ENCODE results near the gene NQO2.
"Not testable (repeated sequence)": the region's sequence is repeated elsewhere in the genome, so short reads cannot be mapped to it uniquely, and the experiment has no call there.

The NQO2 gene

GRCh38 chr6:2989332-2990247 is 10.1 kb upstream of the NQO2 start:
- peak; percentile 50 to 57 for DNase-seq (ENCODE audit: low read depth in 2 of 2, low spot score in 1 of 2)

GRCh38 chr6:2990248-2990931 is 9.3 kb upstream of the NQO2 start:
- no peak for DNase-seq (ENCODE audit: low read depth in 2 of 2, low spot score in 1 of 2)

GRCh38 chr6:2990932-2991506 is 8.7 kb upstream of the NQO2 start:
- no peak for DNase-seq (ENCODE audit: low read depth in 2 of 2, low spot score in 1 of 2)

- no peak for DNase-seq (ENCODE audit: low read depth in 2 of 2, low spot score in 1 of 2)
Observed at GRCh38 chr6:2992330-2992979, 7.2 kb upstream of the NQO2 start.

GRCh38 chr6:2993755-2994317 is 5.9 kb upstream of the NQO2 start:
- no peak for DNase-seq (ENCODE audit: low read depth in 2 of 2, low spot score in 1 of 2)

- DNase-seq (ENCODE audit: low read depth in 2 of 2, low spot score in 1 of 2) = not testable (repeated sequence)
Observed at GRCh38 chr6:2998249-2998997, 1.3 kb upstream of the NQO2 start.

- no peak for DNase-seq (ENCODE audit: low read depth in 2 of 2, low spot score in 1 of 2)
Observed at GRCh38 chr6:2998998-2999617, 586 bp upstream of the NQO2 start.

- DNase-seq (ENCODE audit: low read depth in 2 of 2, low spot score in 1 of 2) = no peak
Observed at GRCh38 chr6:3001146-3001772, 1.6 kb downstream of the NQO2 start.

GRCh38 chr6:3001773-3002293 is 2.1 kb downstream of the NQO2 start:
- DNase-seq (ENCODE audit: low read depth in 2 of 2, low spot score in 1 of 2) = no peak

- DNase-seq (ENCODE audit: low read depth in 2 of 2, low spot score in 1 of 2) = not testable (repeated sequence)
Observed at GRCh38 chr6:3003226-3003625, 3.5 kb downstream of the NQO2 start.

GRCh38 chr6:3005077-3005476 is 5.4 kb downstream of the NQO2 start:
- no peak for DNase-seq (ENCODE audit: low read depth in 2 of 2, low spot score in 1 of 2)

- no peak for DNase-seq (ENCODE audit: low read depth in 2 of 2, low spot score in 1 of 2)
Observed at GRCh38 chr6:3005874-3006273, 6.2 kb downstream of the NQO2 start.

GRCh38 chr6:3006476-3006875 is 6.8 kb downstream of the NQO2 start:
- DNase-seq (ENCODE audit: low read depth in 2 of 2, low spot score in 1 of 2) = no peak

GRCh38 chr6:3007571-3007970 is 7.9 kb downstream of the NQO2 start:
- DNase-seq (ENCODE audit: low read depth in 2 of 2, low spot score in 1 of 2) = no peak

- DNase-seq (ENCODE audit: low read depth in 2 of 2, low spot score in 1 of 2) = not testable (repeated sequence)
Observed at GRCh38 chr6:3008712-3009265, 9.1 kb downstream of the NQO2 start.

GRCh38 chr6:3009930-3010329 is 10.2 kb downstream of the NQO2 start:
- no peak for DNase-seq (ENCODE audit: low read depth in 2 of 2, low spot score in 1 of 2)

- no peak for DNase-seq (ENCODE audit: low read depth in 2 of 2, low spot score in 1 of 2)
Observed at GRCh38 chr6:3011158-3011557, 11.5 kb downstream of the NQO2 start.

GRCh38 chr6:3011592-3011991 is 11.9 kb downstream of the NQO2 start:
- DNase-seq (ENCODE audit: low read depth in 2 of 2, low spot score in 1 of 2) = no peak

GRCh38 chr6:3013486-3013885 is 13.8 kb downstream of the NQO2 start:
- no peak for DNase-seq (ENCODE audit: low read depth in 2 of 2, low spot score in 1 of 2)
